GM12872 (cell line): ENCODE data around the gene EFCAB13.

Experiments
- TF ChIP-seq, protein P1 (sequence below): IDR thresholded peaks from 3 replicates; pipeline ENCODE4 v1.5.1; 2011; ENCODE audit warnings: low read depth, mild to moderate bottlenecking, low read length, moderate library complexity; ENCODE audit not compliant: insufficient read depth

EFCAB13 gene

GRCh38 chr17:47400333-47400732, 76.6 kb downstream of the EFCAB13 start:
- TF ChIP-seq, protein P1, sequence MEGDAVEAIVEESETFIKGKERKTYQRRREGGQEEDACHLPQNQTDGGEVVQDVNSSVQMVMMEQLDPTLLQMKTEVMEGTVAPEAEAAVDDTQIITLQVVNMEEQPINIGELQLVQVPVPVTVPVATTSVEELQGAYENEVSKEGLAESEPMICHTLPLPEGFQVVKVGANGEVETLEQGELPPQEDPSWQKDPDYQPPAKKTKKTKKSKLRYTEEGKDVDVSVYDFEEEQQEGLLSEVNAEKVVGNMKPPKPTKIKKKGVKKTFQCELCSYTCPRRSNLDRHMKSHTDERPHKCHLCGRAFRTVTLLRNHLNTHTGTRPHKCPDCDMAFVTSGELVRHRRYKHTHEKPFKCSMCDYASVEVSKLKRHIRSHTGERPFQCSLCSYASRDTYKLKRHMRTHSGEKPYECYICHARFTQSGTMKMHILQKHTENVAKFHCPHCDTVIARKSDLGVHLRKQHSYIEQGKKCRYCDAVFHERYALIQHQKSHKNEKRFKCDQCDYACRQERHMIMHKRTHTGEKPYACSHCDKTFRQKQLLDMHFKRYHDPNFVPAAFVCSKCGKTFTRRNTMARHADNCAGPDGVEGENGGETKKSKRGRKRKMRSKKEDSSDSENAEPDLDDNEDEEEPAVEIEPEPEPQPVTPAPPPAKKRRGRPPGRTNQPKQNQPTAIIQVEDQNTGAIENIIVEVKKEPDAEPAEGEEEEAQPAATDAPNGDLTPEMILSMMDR: no peak

- TF ChIP-seq, protein P1: no peak
Measured at GRCh38 chr17:47401100-47401499, 77.3 kb downstream of the EFCAB13 start.

- TF ChIP-seq, protein P1: no peak
Measured at GRCh38 chr17:47404006-47404405, 80.3 kb downstream of the EFCAB13 start.

- TF ChIP-seq, protein P1: no peak
Measured at GRCh38 chr17:47404875-47405274, 81.1 kb downstream of the EFCAB13 start.

DNA sequence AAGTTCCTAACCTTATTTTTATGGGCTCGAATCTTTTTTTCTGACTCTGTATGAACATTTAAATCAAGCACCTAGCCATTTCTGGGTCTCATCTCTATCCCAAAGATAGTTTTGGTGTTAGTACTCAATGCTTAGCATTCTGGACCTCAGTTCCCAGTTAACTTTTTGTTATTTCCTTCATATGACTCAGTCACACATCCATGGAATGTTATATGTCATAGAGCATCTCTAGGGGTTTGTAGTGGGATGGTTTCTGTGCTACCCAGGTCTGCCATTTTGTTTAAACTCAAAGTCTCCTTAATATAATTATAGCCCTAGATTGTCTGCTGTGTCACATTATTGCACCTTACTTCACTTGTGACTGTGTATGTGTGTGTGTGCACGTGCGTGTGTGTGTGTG, 90.1 kb downstream of the EFCAB13 start:
- TF ChIP-seq, protein P1: no peak

- TF ChIP-seq, protein P1: no peak
Measured at GRCh38 chr17:47414612-47415011, 90.9 kb downstream of the EFCAB13 start.

- TF ChIP-seq, protein P1: no peak
Measured at GRCh38 chr17:47423406-47424295, 99.9 kb downstream of the EFCAB13 start.
